Activated CD4-positive, alpha-beta T cell treated with anti-CD3 and anti-CD28 coated beads, Interleukin-2, amount 50 U/mL, for 1 hour (primary cell): Measurements from ENCODE around the gene ZNF829.

Experiments used
- DNase-seq: peaks from one replicate; pipeline ENCODE4 v3.0.0-alpha.2; 2020

ZNF829 gene

GRCh38 chr19:36915992-36916830, at the start of gene ZNF829, which contains the start of gene ZNF568:
Gene ZNF829 (minus strand): TSS chr19:36916291. CDS start chr19:36915167, 1,124 bp downstream.
Gene ZNF568 (plus strand): TSS chr19:36916332. CDS start chr19:36922771, 6,439 bp downstream.
- DNase-seq = peak; percentile 93

- DNase-seq = no peak
These were observed 47.2 kb upstream of the ZNF829 start for GRCh38 chr19:36963280-36963679.

GRCh38 chr19:36962346-36962745, 46.3 kb upstream of the ZNF829 start:
- DNase-seq = no peak

- no peak for DNase-seq
These were observed 34.4 kb upstream of the ZNF829 start for GRCh38 chr19:36950335-36951119.

- DNase-seq = no peak
These were observed 23.1 kb upstream of the ZNF829 start for GRCh38 chr19:36939153-36939552.

GRCh38 chr19:36931684-36932083, 15.6 kb upstream of the ZNF829 start:
- no peak for DNase-seq

GRCh38 chr19:36918090-36918489, 2.0 kb upstream of the ZNF829 start:
- DNase-seq = no peak

- DNase-seq = no peak
These were observed 900 bp upstream of the ZNF829 start for GRCh38 chr19:36916991-36917390.

- no peak for DNase-seq
These were observed 17.7 kb downstream of the ZNF829 start for GRCh38 chr19:36898422-36898821.

- no peak for DNase-seq
These were observed 21.2 kb downstream of the ZNF829 start for GRCh38 chr19:36894849-36895383.

GRCh38 chr19:36891768-36892357, 24.2 kb downstream of the ZNF829 start:
- no peak for DNase-seq

- no peak for DNase-seq
These were observed 38.8 kb downstream of the ZNF829 start for GRCh38 chr19:36876993-36877938.

GRCh38 chr19:36851898-36852297, 64.2 kb downstream of the ZNF829 start:
- DNase-seq = no peak

GRCh38 chr19:36850559-36851442, 65.3 kb downstream of the ZNF829 start, which contains the start of gene ZNF345:
Gene ZNF345 (plus strand): TSS chr19:36850876. CDS start chr19:36876831, 25,955 bp downstream.
- DNase-seq = peak; percentile 78

GRCh38 chr19:36849701-36850558, 66.2 kb downstream of the ZNF829 start:
- peak; percentile 85 for DNase-seq

GRCh38 chr19:36847968-36848367, 68.1 kb downstream of the ZNF829 start:
- no peak for DNase-seq

GRCh38 chr19:36838784-36839324, 77.2 kb downstream of the ZNF829 start:
- DNase-seq = no peak
